ENCODE measurements around the gene BCAS3.

DNA sequence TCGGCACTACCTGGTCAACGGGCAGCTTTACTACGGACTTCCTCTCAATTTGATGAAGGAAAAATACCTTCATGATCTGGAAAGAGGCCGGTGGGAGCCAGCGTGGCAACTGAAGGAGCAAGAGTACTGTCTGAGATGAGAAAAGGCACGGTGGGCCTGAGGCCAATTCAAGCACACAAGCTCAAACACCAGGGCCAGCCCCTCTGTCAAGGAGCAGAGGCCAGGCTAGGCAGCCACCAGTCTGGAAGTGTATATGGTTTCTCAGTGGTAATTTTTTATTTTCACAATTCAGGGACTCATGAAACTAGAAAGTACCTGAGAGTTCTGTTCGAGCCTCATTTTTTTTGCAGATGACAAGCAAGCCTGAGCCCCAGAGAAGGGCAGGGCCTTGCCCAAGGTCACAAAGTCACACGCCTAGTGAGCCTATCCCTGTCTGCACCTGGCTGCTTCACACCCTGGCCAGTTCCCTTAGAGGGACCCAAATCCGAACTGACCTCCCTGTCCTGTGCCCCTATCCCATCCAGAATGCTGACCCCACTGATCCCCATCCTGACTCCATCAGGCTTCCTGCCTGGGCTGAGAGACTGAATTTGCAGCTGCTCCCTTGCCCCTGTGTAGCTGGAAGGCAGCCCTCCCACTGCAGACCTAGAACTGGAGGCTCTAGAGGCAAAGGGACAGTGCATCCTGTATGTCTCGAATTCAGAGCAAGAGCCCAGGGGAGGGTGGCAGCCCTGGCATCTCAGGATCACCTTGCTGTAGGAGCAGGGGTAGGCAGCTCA lies 717.2 kb downstream of the BCAS3 start:
- TF ChIP-seq, protein P1, sequence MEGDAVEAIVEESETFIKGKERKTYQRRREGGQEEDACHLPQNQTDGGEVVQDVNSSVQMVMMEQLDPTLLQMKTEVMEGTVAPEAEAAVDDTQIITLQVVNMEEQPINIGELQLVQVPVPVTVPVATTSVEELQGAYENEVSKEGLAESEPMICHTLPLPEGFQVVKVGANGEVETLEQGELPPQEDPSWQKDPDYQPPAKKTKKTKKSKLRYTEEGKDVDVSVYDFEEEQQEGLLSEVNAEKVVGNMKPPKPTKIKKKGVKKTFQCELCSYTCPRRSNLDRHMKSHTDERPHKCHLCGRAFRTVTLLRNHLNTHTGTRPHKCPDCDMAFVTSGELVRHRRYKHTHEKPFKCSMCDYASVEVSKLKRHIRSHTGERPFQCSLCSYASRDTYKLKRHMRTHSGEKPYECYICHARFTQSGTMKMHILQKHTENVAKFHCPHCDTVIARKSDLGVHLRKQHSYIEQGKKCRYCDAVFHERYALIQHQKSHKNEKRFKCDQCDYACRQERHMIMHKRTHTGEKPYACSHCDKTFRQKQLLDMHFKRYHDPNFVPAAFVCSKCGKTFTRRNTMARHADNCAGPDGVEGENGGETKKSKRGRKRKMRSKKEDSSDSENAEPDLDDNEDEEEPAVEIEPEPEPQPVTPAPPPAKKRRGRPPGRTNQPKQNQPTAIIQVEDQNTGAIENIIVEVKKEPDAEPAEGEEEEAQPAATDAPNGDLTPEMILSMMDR (IDR thresholded peaks at IDR 0.05 in 2 of 3, conservative IDR thresholded peaks at IDR 0.05 in 1 of 3; ENCODE audit: borderline replicate concordance in 1 of 3, insufficient read depth in 1 of 3, low read depth in 2 of 3, low read length in 2 of 3): no peak
- TF ChIP-seq POLR2AphosphoS5 (IDR thresholded peaks at IDR 0.05; ENCODE audit: low read depth, low read length) (no peak), REST (IDR thresholded peaks at IDR 0.05; ENCODE audit: low read depth) (no peak)

Measured in HCT116 (cell line).